GM12878 (cell line): ENCODE data around the gene GPR153. TPM values are rescaled to one million over a fixed set of nuclear protein-coding genes. Genes with fewer than 3 reads are reported as not detected.

Source experiments
- ATAC-seq: fragments of 200-7000 bp; cut with Tn5 transposase; 3 replicates; pipeline ENCODE4 v1.9.1; 2020; ENCODE audit warnings: mild to moderate bottlenecking, moderate library complexity
- BruUV-seq: library from RNA; stranded (reverse); fragments of 400-500 nt; replicated peaks from 2 replicates; lab custom pipeline; 2021; lab: Mats Ljungman, UMichigan
- CTCF ChIA-PET: fragments of 300-600 bp; sonication (Branson Sonifier 250); formaldehyde crosslinking; extraction: SDS; loops from one replicate; lab custom pipeline; 2021; ENCODE audit warnings: inconsistent platforms; lab: Yijun Ruan, JAX
- POLR2A ChIA-PET: fragments of 350-600 bp; formaldehyde crosslinking; extraction: SDS; loops from one replicate; lab custom pipeline; 2021; ENCODE audit warnings: inconsistent platforms; lab: Charles Lee
- RAD21 ChIA-PET: fragments of 300-600 bp; sonication (Branson Sonifier 250); formaldehyde crosslinking; loops from one replicate; lab custom pipeline; 2023; ENCODE audit warnings: antibody characterized with exemption; ENCODE audit not compliant: unreplicated experiment; lab: Charles Lee
- SMC1A ChIA-PET: fragments of 300-600 bp; sonication (Branson Sonifier 250); formaldehyde crosslinking; loops from one replicate; lab custom pipeline; 2023; ENCODE audit not compliant: unreplicated experiment, uncharacterized antibody; lab: Charles Lee
- DNase-seq: peaks from one replicate; pipeline ENCODE4 v3.0.0-alpha.2; 2011; ENCODE audit warnings: low read depth, low spot score
- FAIRE-seq: peaks from 3 replicates; lab custom pipeline; 2011; peaks lifted over from hg19 to GRCh38; lab: Jason Lieb, UNC
- H2AFZ ChIP-seq: 2 replicates; pipeline ENCODE4 v1.6.0; 2011; ENCODE audit warnings: low read depth, low read length, control low read depth; ENCODE audit not compliant: control insufficient read depth
- H3K27ac ChIP-seq: 2 replicates; pipeline ENCODE4 v1.5.1; 2011; ENCODE audit warnings: control low read depth; ENCODE audit not compliant: control insufficient read depth, insufficient read depth
- H3K27me3 ChIP-seq, 2 experiments: replicated peaks in 1 of 2; 2 replicates each; pipeline versions ENCODE4 v1.6.0 to v1.6.1; 2011; ENCODE audit warnings: low read length in 1 of 2; ENCODE audit not compliant: control insufficient read depth in 2 of 2, insufficient read depth in 2 of 2
- H3K36me3 ChIP-seq, 2 experiments: 2 replicates each; pipeline ENCODE4 v1.5.1; 2011; ENCODE audit warnings: low read length in 1 of 2; ENCODE audit not compliant: control insufficient read depth in 2 of 2, insufficient read depth in 2 of 2
- H3K4me1 ChIP-seq: 2 replicates; pipeline ENCODE4 v1.6.1; 2011; ENCODE audit warnings: mild to moderate bottlenecking, low read length, moderate library complexity, mixed read lengths; ENCODE audit not compliant: control insufficient read depth, insufficient read depth
- H3K4me2 ChIP-seq: 2 replicates; pipeline ENCODE4 v1.6.0; 2011; ENCODE audit warnings: control low read depth; ENCODE audit not compliant: control insufficient read depth, insufficient read depth
- H3K4me3 ChIP-seq: fragments of 200-600 bp; sonication (generic); 2 replicates; pipeline ENCODE4 v1.5.1; 2016
- H3K79me2 ChIP-seq: 2 replicates; pipeline ENCODE4 v1.6.0; 2011; ENCODE audit warnings: low read length; ENCODE audit not compliant: control insufficient read depth, insufficient read depth
- H3K9ac ChIP-seq: 2 replicates; pipeline ENCODE4 v1.8.0; 2011; ENCODE audit warnings: low read length, control low read depth, mixed read lengths; ENCODE audit not compliant: control insufficient read depth, insufficient read depth
- H3K9me3 ChIP-seq: replicated peaks from 3 replicates; pipeline ENCODE4 v1.5.1; 2011; ENCODE audit warnings: mild to moderate bottlenecking, low read length; ENCODE audit not compliant: control insufficient read depth, insufficient read depth
- H4K20me1 ChIP-seq: 2 replicates; pipeline ENCODE4 v1.6.0; 2011; ENCODE audit not compliant: control insufficient read depth, insufficient read depth
- CBX3 ChIP-seq: fragments of 200-600 bp; sonication (generic); IDR thresholded peaks from 2 replicates; pipeline ENCODE4 v1.6.1; 2016; ENCODE audit warnings: low read depth, borderline replicate concordance
- CREB1 ChIP-seq: IDR thresholded peaks from 2 replicates; pipeline ENCODE4 v1.6.1; 2012; ENCODE audit warnings: low read depth, mild to moderate bottlenecking, inconsistent platforms
- CREM ChIP-seq: IDR thresholded peaks from 2 replicates; pipeline ENCODE4 v1.6.1; 2014; ENCODE audit warnings: antibody characterized with exemption, low read depth
- ETV6 ChIP-seq, 2 experiments: fragments of 450-650 bp in 1 of 2; IDR thresholded peaks in 1 of 2; conservative IDR thresholded peaks in 1 of 2; 2 replicates each; pipeline ENCODE4 v1.6.1; 2014; ENCODE audit warnings: antibody characterized with exemption in 1 of 2, borderline replicate concordance in 1 of 2, low read depth in 1 of 2, mild to moderate bottlenecking in 1 of 2, moderate library complexity in 1 of 2
- IRF5 ChIP-seq: fragments of 450-650 bp; IDR thresholded peaks from 2 replicates; pipeline ENCODE4 v1.6.1; 2017; ENCODE audit warnings: borderline replicate concordance
- KDM1A ChIP-seq: fragments of 200-600 bp; sonication (generic); IDR thresholded peaks from 2 replicates; pipeline ENCODE4 v1.6.1; 2016; ENCODE audit warnings: borderline replicate concordance
- LARP7 ChIP-seq: fragments of 450-650 bp; IDR thresholded peaks from 2 replicates; pipeline ENCODE4 v1.6.1; 2017; ENCODE audit warnings: mild to moderate bottlenecking
- MTA2 ChIP-seq: fragments of 450-650 bp; IDR thresholded peaks from 2 replicates; pipeline ENCODE4 v1.6.1; 2016; ENCODE audit warnings: low read depth, mild to moderate bottlenecking, moderate library complexity
- MTA3 ChIP-seq: IDR thresholded peaks from 2 replicates; pipeline ENCODE4 v1.6.1; 2012; ENCODE audit warnings: low read length, inconsistent platforms, borderline replicate concordance
- PKNOX1 ChIP-seq: fragments of 450-650 bp; IDR thresholded peaks from 2 replicates; pipeline ENCODE4 v1.6.1; 2016; ENCODE audit warnings: mild to moderate bottlenecking
- POU2F2 ChIP-seq: IDR thresholded peaks from 3 replicates; pipeline ENCODE4 v1.6.1; 2011; ENCODE audit warnings: low read depth, mild to moderate bottlenecking, low read length, borderline replicate concordance
- RCOR1 ChIP-seq: conservative IDR thresholded peaks from 2 replicates; pipeline ENCODE4 v1.6.1; 2012; ENCODE audit warnings: low read depth, low read length, improper control_type of control experiment
- STAT1 ChIP-seq: fragments of 450-650 bp; conservative IDR thresholded peaks from 2 replicates; pipeline ENCODE4 v1.6.1; 2014; ENCODE audit warnings: antibody characterized with exemption, mild to moderate bottlenecking
- WGBS: methylation state at CpG from one replicate; pipeline ENCODE4 v1.1.6; 2016; ENCODE audit warnings: low lambda C conversion rate; ENCODE audit not compliant: insufficient replicate concordance, insufficient coverage; ENCODE audit errors: missing lambda C conversion rate; 5-methylcytosine and 5-hydroxymethylcytosine counted together
- in situ Hi-C: fragments of 300-500 bp; cut with MboI; formaldehyde crosslinking; loops from 9 replicates; pipeline ENCODE4 v1.14.3; 2018; ENCODE audit warnings: mixed read lengths
- intact Hi-C: fragments of 100-400 bp; cut with micrococcal nuclease; formaldehyde crosslinking; loops from one replicate; pipeline ENCODE4 v1.14.2; 2022; ENCODE audit not compliant: unreplicated experiment
- polyA plus RNA-seq, 11 experiments: library from polyadenylated mRNA; depleted of rRNA in 4 of 11; unstranded in 6 of 11; stranded (reverse) in 5 of 11; fragments of >200 nt; fragmentation: Nextera tagmentation in 4 of 11; fragmentation: Illumina TruSeq in 1 of 11; extraction: Ambion mirVana in 4 of 11; extraction: Trizol in 1 of 11; gene quantifications; 1 replicate in 1 of 11; 2 replicates in 10 of 11; pipeline versions ENCODE4 v1.2.1 to v1.2.3, GENCODE V29; 2011 to 2016; ENCODE audit warnings: inconsistent platforms in 2 of 11, missing spikeins in 2 of 11, low read depth in 1 of 11
- total RNA-seq, 4 experiments: library from RNA; depleted of rRNA in 3 of 4; stranded (reverse); fragments of >200 nt in 3 of 4; fragmentation: Illumina TruSeq in 1 of 4; extraction: Trizol in 1 of 4; gene quantifications; 2 replicates each; pipeline versions ENCODE4 v1.2.1 to v1.2.3, GENCODE V29; 2013 to 2021
- TF ChIP-seq, protein P1 (sequence below): fragments of 450-650 bp; IDR thresholded peaks from 2 replicates; pipeline ENCODE4 v1.6.1; 2016; ENCODE audit warnings: mild to moderate bottlenecking

GPR153 gene
- total and polyA plus RNA-seq, 10 of the 15 experiments (the other 5 are each of a cell fraction or from before 2014, with no cell fraction given) = 0.04 to 2.2 (median 0.54) TPM

DNA sequence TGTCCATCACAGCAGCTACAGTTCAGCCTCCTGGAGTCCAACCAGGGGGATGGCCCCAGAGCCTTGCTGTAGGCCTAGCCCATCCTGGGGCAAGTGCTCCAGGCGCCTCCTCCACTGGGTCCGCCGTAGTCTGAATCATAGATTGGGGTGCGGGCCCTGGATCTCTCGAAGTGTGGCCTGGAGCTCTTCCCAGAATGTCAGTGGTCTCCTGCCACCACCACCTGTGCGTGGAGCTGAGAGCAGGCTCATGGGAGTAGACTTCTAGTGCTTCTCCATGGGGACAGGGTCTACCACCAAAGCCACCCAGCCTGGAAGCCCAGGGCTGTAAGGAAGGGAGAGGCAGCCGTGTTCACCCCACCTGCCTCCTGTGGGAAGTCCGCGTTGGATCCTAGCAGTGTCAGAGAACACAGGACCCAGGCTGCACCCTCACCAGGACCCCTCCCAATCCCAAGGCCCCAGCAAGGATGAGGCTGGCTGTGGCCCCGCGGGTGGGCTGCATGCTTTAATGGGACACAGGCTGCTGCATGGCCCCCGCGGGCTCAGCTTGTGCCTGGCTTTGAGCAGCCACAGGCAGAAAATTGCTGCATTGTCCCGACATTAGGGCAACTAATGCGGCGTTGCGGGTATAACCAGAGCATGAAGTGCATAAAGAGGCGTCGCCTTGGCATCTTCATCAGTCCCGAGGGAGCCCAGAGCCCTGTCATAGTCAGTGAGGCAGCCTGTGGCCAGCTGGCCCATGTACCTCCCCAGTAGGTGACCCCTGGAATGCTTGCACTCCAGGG is 17.7 kb downstream of the GPR153 start:
- H3K4me1 ChIP-seq = peaks cover 5% of the 10 kb centered on the region
- in situ Hi-C loops (no loop called here), intact Hi-C loops (no loop called here)
- no peaks in the 10 kb centered on the region for H3K79me2 ChIP-seq
- WGBS = 35% methylated on average over 20 of the region's 20 CpGs
- ChIA-PET SMC1A (no interaction called here), CTCF (no interaction called here), POLR2A (no interaction called here), RAD21 (no interaction called here)
- no peaks in the 10 kb centered on the region for H3K36me3 ChIP-seq
- no peaks in the 10 kb centered on the region for H4K20me1 ChIP-seq
- H3K4me3 ChIP-seq = no peak overlapping the region
- H3K27me3 ChIP-seq = peaks cover 17 to 24% of the 10 kb centered on the region in 2 experiments
- no peaks in the 10 kb centered on the region for H3K9me3 ChIP-seq
- DNase-seq (no peak), FAIRE-seq (no peak), ATAC-seq (no peak)
- TF ChIP-seq MTA2 (no peak), IRF5 (no peak), CREB1 (no peak), ETV6 (conservative IDR thresholded peaks at IDR 0.05 in 1 of 2, IDR thresholded peaks at IDR 0.05 in 1 of 2; ENCODE audit: borderline replicate concordance in 1 of 2, low read depth in 1 of 2) (no peak), RCOR1 (no peak), KDM1A (no peak), POU2F2 (no peak), LARP7 (no peak), MTA3 (no peak), STAT1 (no peak), PKNOX1 (no peak), CBX3 (no peak), CREM (no peak)
- TF ChIP-seq, protein P1, sequence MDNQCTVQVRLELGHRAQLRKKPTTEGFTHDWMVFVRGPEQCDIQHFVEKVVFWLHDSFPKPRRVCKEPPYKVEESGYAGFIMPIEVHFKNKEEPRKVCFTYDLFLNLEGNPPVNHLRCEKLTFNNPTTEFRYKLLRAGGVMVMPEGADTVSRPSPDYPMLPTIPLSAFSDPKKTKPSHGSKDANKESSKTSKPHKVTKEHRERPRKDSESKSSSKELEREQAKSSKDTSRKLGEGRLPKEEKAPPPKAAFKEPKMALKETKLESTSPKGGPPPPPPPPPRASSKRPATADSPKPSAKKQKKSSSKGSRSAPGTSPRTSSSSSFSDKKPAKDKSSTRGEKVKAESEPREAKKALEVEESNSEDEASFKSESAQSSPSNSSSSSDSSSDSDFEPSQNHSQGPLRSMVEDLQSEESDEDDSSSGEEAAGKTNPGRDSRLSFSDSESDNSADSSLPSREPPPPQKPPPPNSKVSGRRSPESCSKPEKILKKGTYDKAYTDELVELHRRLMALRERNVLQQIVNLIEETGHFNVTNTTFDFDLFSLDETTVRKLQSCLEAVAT = no peak
- H3K4me2 ChIP-seq = no peak overlapping the region
- no peak overlapping the region for H3K9ac ChIP-seq
- no peak overlapping the region for H3K27ac ChIP-seq
- no peak overlapping the region for H2AFZ ChIP-seq
- no TSS peak for BruUV-seq
